HepG2 (cell line): ENCODE data around the gene RELL1. TPM values are rescaled to one million over a fixed set of nuclear protein-coding genes. Genes with fewer than 3 reads are reported as not detected.

Source experiments
- ARID2 ChIP-seq: sonication (generic); formaldehyde crosslinking; IDR thresholded peaks from 2 replicates; pipeline ENCODE4 v1.8.1; 2022; ENCODE audit warnings: mild to moderate bottlenecking, missing genetic modification reagents, borderline replicate concordance
- CEBPB ChIP-seq: IDR thresholded peaks from 2 replicates; pipeline ENCODE4 v1.6.1; 2011; ENCODE audit warnings: low read depth, low read length, improper control_type of control experiment, borderline replicate concordance
- NFE2L2 ChIP-seq: fragments of 150-350 bp; IDR thresholded peaks from 2 replicates; pipeline ENCODE4 v1.6.1; 2014; ENCODE audit warnings: low read length
- NR2F6 ChIP-seq, 2 experiments: IDR thresholded peaks; 2 replicates each; pipeline ENCODE4 v1.6.1; 2016; ENCODE audit warnings: antibody characterized with exemption in 1 of 2, mild to moderate bottlenecking in 1 of 2
- REPIN1 ChIP-seq: sonication (generic); formaldehyde crosslinking; IDR thresholded peaks from 2 replicates; pipeline ENCODE4 v1.8.0; 2022; ENCODE audit warnings: missing genetic modification reagents, low read depth, mild to moderate bottlenecking, borderline replicate concordance
- SP140L ChIP-seq: sonication (generic); formaldehyde crosslinking; IDR thresholded peaks from 2 replicates; pipeline ENCODE4 v1.4.0; 2020; ENCODE audit warnings: missing genetic modification reagents, borderline replicate concordance
- ZBTB20 ChIP-seq: sonication (generic); formaldehyde crosslinking; IDR thresholded peaks from 2 replicates; pipeline ENCODE4 v1.8.1; 2023; ENCODE audit warnings: missing genetic modification reagents, low read depth, mild to moderate bottlenecking, borderline replicate concordance
- ZFP90 ChIP-seq: sonication (generic); formaldehyde crosslinking; IDR thresholded peaks from 2 replicates; pipeline ENCODE4 v1.8.0; 2022; ENCODE audit warnings: missing genetic modification reagents, mild to moderate bottlenecking, inconsistent platforms, borderline replicate concordance
- ZNF24 ChIP-seq: fragments of 450-650 bp; IDR thresholded peaks from 2 replicates; pipeline ENCODE4 v1.6.1; 2017; ENCODE audit warnings: antibody characterized with exemption, mild to moderate bottlenecking
- ZNF256 ChIP-seq: sonication (generic); formaldehyde crosslinking; conservative IDR thresholded peaks from 2 replicates; pipeline ENCODE4 v1.4.0; 2020; ENCODE audit warnings: missing genetic modification reagents
- ZNF33B ChIP-seq: sonication (generic); formaldehyde crosslinking; IDR thresholded peaks from 2 replicates; pipeline ENCODE4 v1.5.1; 2020; ENCODE audit warnings: mild to moderate bottlenecking, missing genetic modification reagents
- ZNF441 ChIP-seq: sonication (generic); formaldehyde crosslinking; IDR thresholded peaks from 2 replicates; pipeline ENCODE4 v1.7.0; 2021; ENCODE audit warnings: missing genetic modification reagents, borderline replicate concordance
- polyA plus RNA-seq, 8 experiments: library from polyadenylated mRNA; depleted of rRNA in 3 of 8; stranded (reverse) in 7 of 8; unstranded in 1 of 8; fragments of >200 nt; fragmentation: Illumina TruSeq in 4 of 8; extraction: Trizol in 4 of 8; gene quantifications; 2 replicates each; pipeline versions ENCODE4 v1.2.1 to v1.2.3, GENCODE V29; 2011 to 2016; ENCODE audit warnings: low read depth in 4 of 8, missing spikeins in 1 of 8, mixed read lengths in 1 of 8; ENCODE audit not compliant: insufficient read depth in 1 of 8
- total RNA-seq, 5 experiments: library from RNA; depleted of rRNA; stranded (reverse); fragments of >200 nt; fragmentation: Illumina TruSeq; extraction: Trizol; gene quantifications; 2 replicates each; pipeline ENCODE4 v1.2.3, GENCODE V29; 2016; ENCODE audit warnings: low read depth in 1 of 5
- TF ChIP-seq, protein P1 (sequence below): sonication (generic); formaldehyde crosslinking; IDR thresholded peaks from 2 replicates; pipeline ENCODE4 v1.4.0; 2020; ENCODE audit warnings: missing genetic modification reagents
- TF ChIP-seq, protein P2 (sequence below): sonication (generic); formaldehyde crosslinking; IDR thresholded peaks from 2 replicates; pipeline ENCODE4 v1.4.0; 2020; ENCODE audit warnings: mild to moderate bottlenecking, low read depth, missing genetic modification reagents
- TF ChIP-seq, protein P3 (sequence below): sonication (generic); formaldehyde crosslinking; IDR thresholded peaks from 2 replicates; pipeline ENCODE4 v1.5.0; 2020; ENCODE audit warnings: mild to moderate bottlenecking, missing genetic modification reagents, borderline replicate concordance

The RELL1 gene
- total and polyA plus RNA-seq, 2 of the 13 experiments (the other 11 are each of a cell fraction or from before 2014, with no cell fraction given), result 8.4 to 58.4 TPM

DNA sequence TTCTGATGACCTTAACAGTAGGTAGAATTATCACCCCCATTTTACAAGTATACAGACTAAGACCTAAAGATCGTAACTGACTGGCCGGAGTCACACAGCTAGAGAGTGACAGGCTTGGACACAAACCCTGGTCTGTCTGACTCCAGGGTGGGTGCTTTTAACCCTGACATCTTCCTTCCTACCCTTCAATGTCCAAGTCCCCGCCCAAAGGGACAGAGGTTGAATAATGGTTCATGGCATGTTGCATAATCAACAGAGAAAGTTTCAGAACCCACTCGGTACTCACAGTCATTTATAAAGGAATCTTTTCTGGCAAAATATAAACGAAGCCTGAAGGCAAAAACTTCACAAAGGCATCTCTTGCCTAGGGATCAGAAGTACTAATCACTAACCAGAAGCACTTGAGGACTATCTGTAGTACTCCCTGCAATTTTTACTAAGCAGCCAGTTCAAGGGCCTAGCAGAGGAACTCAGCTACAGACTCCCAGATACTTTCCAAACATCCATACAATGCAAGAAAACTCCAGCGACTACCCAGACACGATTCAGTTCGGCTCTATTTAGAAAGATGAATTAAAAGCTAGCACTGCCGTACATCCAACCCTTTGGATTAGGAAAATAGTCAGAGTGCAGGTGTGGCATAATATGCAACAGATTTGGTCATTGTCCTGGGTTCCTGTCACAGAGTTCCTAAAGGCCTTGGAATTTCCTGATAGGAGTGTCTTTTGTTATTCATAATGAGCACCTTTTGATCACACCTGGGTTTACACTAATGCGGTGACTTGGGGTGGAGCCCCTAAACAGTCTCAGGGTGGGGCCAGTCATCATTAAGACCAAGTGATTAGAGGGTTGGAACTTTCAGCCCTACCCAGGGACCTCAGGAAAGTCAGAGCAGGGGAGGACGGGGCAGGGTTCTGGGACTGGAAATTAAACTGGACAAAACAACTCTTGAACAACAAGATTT lies 44.0 kb downstream of the RELL1 start (continued):
- TF ChIP-seq NR2F6 (IDR thresholded peaks at IDR 0.05), result 0 out of 2 replicates have a peak, but pooled peaks have one; percentile 33
- TF ChIP-seq NR2F6 (CRISPR knock-in tag; IDR thresholded peaks at IDR 0.05), result no peak
- no peak for TF ChIP-seq ZNF441 (CRISPR knock-in tag)
- TF ChIP-seq ZBTB20 (CRISPR knock-in tag), result no peak
- TF ChIP-seq REPIN1 (CRISPR knock-in tag), result no peak
- no peak for TF ChIP-seq ZFP90 (CRISPR knock-in tag)
- TF ChIP-seq CEBPB, result peak; percentile 92
- TF ChIP-seq ZNF256 (CRISPR knock-in tag), result no peak
- TF ChIP-seq, protein P1, sequence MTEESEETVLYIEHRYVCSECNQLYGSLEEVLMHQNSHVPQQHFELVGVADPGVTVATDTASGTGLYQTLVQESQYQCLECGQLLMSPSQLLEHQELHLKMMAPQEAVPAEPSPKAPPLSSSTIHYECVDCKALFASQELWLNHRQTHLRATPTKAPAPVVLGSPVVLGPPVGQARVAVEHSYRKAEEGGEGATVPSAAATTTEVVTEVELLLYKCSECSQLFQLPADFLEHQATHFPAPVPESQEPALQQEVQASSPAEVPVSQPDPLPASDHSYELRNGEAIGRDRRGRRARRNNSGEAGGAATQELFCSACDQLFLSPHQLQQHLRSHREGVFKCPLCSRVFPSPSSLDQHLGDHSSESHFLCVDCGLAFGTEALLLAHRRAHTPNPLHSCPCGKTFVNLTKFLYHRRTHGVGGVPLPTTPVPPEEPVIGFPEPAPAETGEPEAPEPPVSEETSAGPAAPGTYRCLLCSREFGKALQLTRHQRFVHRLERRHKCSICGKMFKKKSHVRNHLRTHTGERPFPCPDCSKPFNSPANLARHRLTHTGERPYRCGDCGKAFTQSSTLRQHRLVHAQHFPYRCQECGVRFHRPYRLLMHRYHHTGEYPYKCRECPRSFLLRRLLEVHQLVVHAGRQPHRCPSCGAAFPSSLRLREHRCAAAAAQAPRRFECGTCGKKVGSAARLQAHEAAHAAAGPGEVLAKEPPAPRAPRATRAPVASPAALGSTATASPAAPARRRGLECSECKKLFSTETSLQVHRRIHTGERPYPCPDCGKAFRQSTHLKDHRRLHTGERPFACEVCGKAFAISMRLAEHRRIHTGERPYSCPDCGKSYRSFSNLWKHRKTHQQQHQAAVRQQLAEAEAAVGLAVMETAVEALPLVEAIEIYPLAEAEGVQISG (CRISPR knock-in tag), result no peak
- no peak for TF ChIP-seq NFE2L2
- TF ChIP-seq, protein P2, sequence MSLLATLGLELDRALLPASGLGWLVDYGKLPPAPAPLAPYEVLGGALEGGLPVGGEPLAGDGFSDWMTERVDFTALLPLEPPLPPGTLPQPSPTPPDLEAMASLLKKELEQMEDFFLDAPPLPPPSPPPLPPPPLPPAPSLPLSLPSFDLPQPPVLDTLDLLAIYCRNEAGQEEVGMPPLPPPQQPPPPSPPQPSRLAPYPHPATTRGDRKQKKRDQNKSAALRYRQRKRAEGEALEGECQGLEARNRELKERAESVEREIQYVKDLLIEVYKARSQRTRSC (CRISPR knock-in tag), result no peak
- TF ChIP-seq SP140L (CRISPR knock-in tag), result no peak
- TF ChIP-seq, protein P3, sequence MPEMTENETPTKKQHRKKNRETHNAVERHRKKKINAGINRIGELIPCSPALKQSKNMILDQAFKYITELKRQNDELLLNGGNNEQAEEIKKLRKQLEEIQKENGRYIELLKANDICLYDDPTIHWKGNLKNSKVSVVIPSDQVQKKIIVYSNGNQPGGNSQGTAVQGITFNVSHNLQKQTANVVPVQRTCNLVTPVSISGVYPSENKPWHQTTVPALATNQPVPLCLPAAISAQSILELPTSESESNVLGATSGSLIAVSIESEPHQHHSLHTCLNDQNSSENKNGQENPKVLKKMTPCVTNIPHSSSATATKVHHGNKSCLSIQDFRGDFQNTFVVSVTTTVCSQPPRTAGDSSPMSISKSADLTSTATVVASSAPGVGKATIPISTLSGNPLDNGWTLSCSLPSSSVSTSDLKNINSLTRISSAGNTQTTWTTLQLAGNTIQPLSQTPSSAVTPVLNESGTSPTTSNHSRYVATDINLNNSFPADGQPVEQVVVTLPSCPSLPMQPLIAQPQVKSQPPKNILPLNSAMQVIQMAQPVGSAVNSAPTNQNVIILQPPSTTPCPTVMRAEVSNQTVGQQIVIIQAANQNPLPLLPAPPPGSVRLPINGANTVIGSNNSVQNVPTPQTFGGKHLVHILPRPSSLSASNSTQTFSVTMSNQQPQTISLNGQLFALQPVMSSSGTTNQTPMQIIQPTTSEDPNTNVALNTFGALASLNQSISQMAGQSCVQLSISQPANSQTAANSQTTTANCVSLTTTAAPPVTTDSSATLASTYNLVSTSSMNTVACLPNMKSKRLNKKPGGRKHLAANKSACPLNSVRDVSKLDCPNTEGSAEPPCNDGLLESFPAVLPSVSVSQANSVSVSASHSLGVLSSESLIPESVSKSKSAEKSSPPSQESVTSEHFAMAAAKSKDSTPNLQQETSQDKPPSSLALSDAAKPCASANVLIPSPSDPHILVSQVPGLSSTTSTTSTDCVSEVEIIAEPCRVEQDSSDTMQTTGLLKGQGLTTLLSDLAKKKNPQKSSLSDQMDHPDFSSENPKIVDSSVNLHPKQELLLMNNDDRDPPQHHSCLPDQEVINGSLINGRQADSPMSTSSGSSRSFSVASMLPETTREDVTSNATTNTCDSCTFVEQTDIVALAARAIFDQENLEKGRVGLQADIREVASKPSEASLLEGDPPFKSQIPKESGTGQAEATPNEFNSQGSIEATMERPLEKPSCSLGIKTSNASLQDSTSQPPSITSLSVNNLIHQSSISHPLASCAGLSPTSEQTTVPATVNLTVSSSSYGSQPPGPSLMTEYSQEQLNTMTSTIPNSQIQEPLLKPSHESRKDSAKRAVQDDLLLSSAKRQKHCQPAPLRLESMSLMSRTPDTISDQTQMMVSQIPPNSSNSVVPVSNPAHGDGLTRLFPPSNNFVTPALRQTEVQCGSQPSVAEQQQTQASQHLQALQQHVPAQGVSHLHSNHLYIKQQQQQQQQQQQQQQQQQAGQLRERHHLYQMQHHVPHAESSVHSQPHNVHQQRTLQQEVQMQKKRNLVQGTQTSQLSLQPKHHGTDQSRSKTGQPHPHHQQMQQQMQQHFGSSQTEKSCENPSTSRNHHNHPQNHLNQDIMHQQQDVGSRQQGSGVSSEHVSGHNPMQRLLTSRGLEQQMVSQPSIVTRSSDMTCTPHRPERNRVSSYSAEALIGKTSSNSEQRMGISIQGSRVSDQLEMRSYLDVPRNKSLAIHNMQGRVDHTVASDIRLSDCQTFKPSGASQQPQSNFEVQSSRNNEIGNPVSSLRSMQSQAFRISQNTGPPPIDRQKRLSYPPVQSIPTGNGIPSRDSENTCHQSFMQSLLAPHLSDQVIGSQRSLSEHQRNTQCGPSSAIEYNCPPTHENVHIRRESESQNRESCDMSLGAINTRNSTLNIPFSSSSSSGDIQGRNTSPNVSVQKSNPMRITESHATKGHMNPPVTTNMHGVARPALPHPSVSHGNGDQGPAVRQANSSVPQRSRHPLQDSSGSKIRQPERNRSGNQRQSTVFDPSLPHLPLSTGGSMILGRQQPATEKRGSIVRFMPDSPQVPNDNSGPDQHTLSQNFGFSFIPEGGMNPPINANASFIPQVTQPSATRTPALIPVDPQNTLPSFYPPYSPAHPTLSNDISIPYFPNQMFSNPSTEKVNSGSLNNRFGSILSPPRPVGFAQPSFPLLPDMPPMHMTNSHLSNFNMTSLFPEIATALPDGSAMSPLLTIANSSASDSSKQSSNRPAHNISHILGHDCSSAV (CRISPR knock-in tag), result no peak
- no peak for TF ChIP-seq ZNF24
- TF ChIP-seq ARID2 (CRISPR knock-in tag), result no peak
- no peak for TF ChIP-seq ZNF33B (CRISPR knock-in tag)
